ENCODE results near the gene SH3BP2. TPM values are rescaled to one million over a fixed set of nuclear protein-coding genes. Genes with fewer than 3 reads are reported as not detected.

Gene SH3BP2
- total RNA-seq, 1 donor from 2014 or later, result 150 TPM

GRCh38 chr4:2830632-2831610 lies 38.0 kb downstream of the SH3BP2 start:
- Mint-ChIP-seq H3K36me3 (ENCODE audit: low read depth, unreplicated experiment) (peaks cover 36% of the 10 kb centered on the region), H3K4me1 (ENCODE audit: unreplicated experiment) (peaks cover 8% of the 10 kb centered on the region), H3K4me3 (ENCODE audit: unreplicated experiment) (no peak overlapping the region), H3K27ac (ENCODE audit: unreplicated experiment) (no peak overlapping the region), H3K9me3 (ENCODE audit: unreplicated experiment) (no peaks in the 10 kb centered on the region), H3K27me3 (ENCODE audit: unreplicated experiment) (peaks cover 16% of the 10 kb centered on the region)
- TF ChIP-seq CTCF (IDR thresholded peaks at IDR 0.05; ENCODE audit: unreplicated experiment), result no peak
- DNase-seq (ENCODE audit: low spot score), result no peak

GRCh38 chr4:2831611-2832308 lies 38.9 kb downstream of the SH3BP2 start:
- H3K4me1 Mint-ChIP-seq (ENCODE audit: unreplicated experiment), result peaks cover 2% of the 10 kb centered on the region
- no peak for TF ChIP-seq CTCF (IDR thresholded peaks at IDR 0.05; ENCODE audit: unreplicated experiment)
- peaks cover 28% of the 10 kb centered on the region for H3K36me3 Mint-ChIP-seq (ENCODE audit: low read depth, unreplicated experiment)
- no peak for DNase-seq (ENCODE audit: low spot score)
- H3K4me3 Mint-ChIP-seq (ENCODE audit: unreplicated experiment), result no peak overlapping the region
- no peak overlapping the region for H3K27ac Mint-ChIP-seq (ENCODE audit: unreplicated experiment)
- no peaks in the 10 kb centered on the region for H3K9me3 Mint-ChIP-seq (ENCODE audit: unreplicated experiment)
- peaks cover 10% of the 10 kb centered on the region for H3K27me3 Mint-ChIP-seq (ENCODE audit: unreplicated experiment)

GRCh38 chr4:2832309-2832980 lies 39.6 kb downstream of the SH3BP2 start:
- no peaks in the 10 kb centered on the region for H3K4me1 Mint-ChIP-seq (ENCODE audit: unreplicated experiment)
- H3K27ac Mint-ChIP-seq (ENCODE audit: unreplicated experiment), result no peak overlapping the region
- no peaks in the 10 kb centered on the region for H3K9me3 Mint-ChIP-seq (ENCODE audit: unreplicated experiment)
- no peak for TF ChIP-seq CTCF (IDR thresholded peaks at IDR 0.05; ENCODE audit: unreplicated experiment)
- peaks cover 10% of the 10 kb centered on the region for H3K27me3 Mint-ChIP-seq (ENCODE audit: unreplicated experiment)
- no peak overlapping the region for H3K4me3 Mint-ChIP-seq (ENCODE audit: unreplicated experiment)
- DNase-seq (ENCODE audit: low spot score), result no peak
- peaks cover 26% of the 10 kb centered on the region for H3K36me3 Mint-ChIP-seq (ENCODE audit: low read depth, unreplicated experiment)

- peaks cover 29% of the 10 kb centered on the region for H3K36me3 Mint-ChIP-seq (ENCODE audit: low read depth, unreplicated experiment)
- peak overlapping the region; percentile 52 for H3K27ac Mint-ChIP-seq (ENCODE audit: unreplicated experiment)
- peaks cover 2% of the 10 kb centered on the region for H3K4me1 Mint-ChIP-seq (ENCODE audit: unreplicated experiment)
- H3K27me3 Mint-ChIP-seq (ENCODE audit: unreplicated experiment), result peaks cover 10% of the 10 kb centered on the region
- TF ChIP-seq CTCF (IDR thresholded peaks at IDR 0.05; ENCODE audit: unreplicated experiment), result no peak
- no peak overlapping the region for H3K4me3 Mint-ChIP-seq (ENCODE audit: unreplicated experiment)
- no peaks in the 10 kb centered on the region for H3K9me3 Mint-ChIP-seq (ENCODE audit: unreplicated experiment)
- DNase-seq (ENCODE audit: low spot score), result no peak
Observed at GRCh38 chr4:2832981-2833670, 40.2 kb downstream of the SH3BP2 start.
